SK-N-SH treated with all-trans-retinoic acid at 6 μM for 48 hours (cell line): Measurements from ENCODE around the gene GGA2.

ENCODE experiments used
- ATAC-seq: fragments of 200-7000 bp; cut with Tn5 transposase; 3 replicates; pipeline ENCODE4 v1.9.1; 2020; ENCODE audit warnings: mild to moderate bottlenecking, moderate library complexity
- ARNTL ChIP-seq: fragments of 450-650 bp; formaldehyde crosslinking; IDR thresholded peaks from 2 replicates; pipeline ENCODE4 v1.5.0; 2020; ENCODE audit warnings: low read depth, mild to moderate bottlenecking, moderate library complexity, borderline replicate concordance
- BACH2 ChIP-seq: fragments of 250-450 bp; sonication (Bioruptor Pico); IDR thresholded peaks from 2 replicates; pipeline ENCODE4 v1.9.0; 2021; ENCODE audit warnings: mild to moderate bottlenecking, borderline replicate concordance
- CSDC2 ChIP-seq: fragments of 250-450 bp; sonication (Bioruptor Pico); IDR thresholded peaks from 2 replicates; pipeline ENCODE4 v1.5.0; 2020; ENCODE audit warnings: mild to moderate bottlenecking, moderate library complexity
- ESRRG ChIP-seq: fragments of 250-450 bp; sonication (Bioruptor Pico); IDR thresholded peaks from 2 replicates; pipeline ENCODE4 v1.6.1; 2021; ENCODE audit warnings: mild to moderate bottlenecking
- GLIS3 ChIP-seq: fragments of 250-450 bp; sonication (Bioruptor Pico); IDR thresholded peaks from 2 replicates; pipeline ENCODE4 v1.5.0; 2020; ENCODE audit warnings: mild to moderate bottlenecking, moderate library complexity
- ISL1 ChIP-seq: fragments of 250-450 bp; sonication (Bioruptor Pico); IDR thresholded peaks from 2 replicates; pipeline ENCODE4 v2.1.2; 2022; ENCODE audit warnings: mild to moderate bottlenecking, moderate library complexity
- OSR1 ChIP-seq: fragments of 250-450 bp; sonication (Bioruptor Pico); IDR thresholded peaks from 2 replicates; pipeline ENCODE4 v1.8.0; 2022; ENCODE audit warnings: moderate library complexity, mild to moderate bottlenecking, inconsistent platforms
- POU6F1 ChIP-seq: fragments of 250-450 bp; sonication (Bioruptor Pico); IDR thresholded peaks from 2 replicates; pipeline ENCODE4 v1.8.0; 2021; ENCODE audit warnings: low read depth, mild to moderate bottlenecking, moderate library complexity, borderline replicate concordance
- PPARA ChIP-seq: fragments of 250-450 bp; sonication (Bioruptor Pico); IDR thresholded peaks from 2 replicates; pipeline ENCODE4 v1.5.0; 2020; ENCODE audit warnings: mild to moderate bottlenecking, borderline replicate concordance
- SNAI2 ChIP-seq: fragments of 250-450 bp; sonication (Bioruptor Pico); IDR thresholded peaks from 2 replicates; pipeline ENCODE4 v1.5.0; 2020; ENCODE audit warnings: mild to moderate bottlenecking, moderate library complexity
- TCF4 ChIP-seq: fragments of 250-450 bp; sonication (Bioruptor Pico); IDR thresholded peaks from 2 replicates; pipeline ENCODE4 v1.8.0; 2021; ENCODE audit warnings: mild to moderate bottlenecking, moderate library complexity, borderline replicate concordance
- TOX ChIP-seq: fragments of 250-450 bp; sonication (Bioruptor Pico); IDR thresholded peaks from 2 replicates; pipeline ENCODE4 v1.8.0; 2021; ENCODE audit warnings: mild to moderate bottlenecking, moderate library complexity, borderline replicate concordance
- ZC3H10 ChIP-seq: fragments of 250-450 bp; sonication (Bioruptor Pico); IDR thresholded peaks from 2 replicates; pipeline ENCODE4 v1.5.1; 2021; ENCODE audit warnings: mild to moderate bottlenecking, moderate library complexity
- ZFP3 ChIP-seq: fragments of 250-450 bp; sonication (Bioruptor Pico); IDR thresholded peaks from 2 replicates; pipeline ENCODE4 v1.5.0; 2020; ENCODE audit warnings: mild to moderate bottlenecking, moderate library complexity
- ZNF565 ChIP-seq: fragments of 450-650 bp; formaldehyde crosslinking; conservative IDR thresholded peaks from 2 replicates; pipeline ENCODE4 v1.5.0; 2020; ENCODE audit warnings: low read depth, mild to moderate bottlenecking, moderate library complexity
- ZNF70 ChIP-seq: fragments of 450-650 bp; formaldehyde crosslinking; IDR thresholded peaks from 2 replicates; pipeline ENCODE4 v1.5.0; 2020; ENCODE audit warnings: mild to moderate bottlenecking, moderate library complexity
- ZNF8 ChIP-seq: fragments of 450-650 bp; formaldehyde crosslinking; IDR thresholded peaks from 2 replicates; pipeline ENCODE4 v1.5.0; 2020; ENCODE audit warnings: mild to moderate bottlenecking, moderate library complexity
- TF ChIP-seq, protein P1 (sequence below): fragments of 250-450 bp; sonication (Bioruptor Pico); IDR thresholded peaks from 2 replicates; pipeline ENCODE4 v1.5.0; 2020; ENCODE audit warnings: mild to moderate bottlenecking, moderate library complexity
- TF ChIP-seq, protein P2 (sequence below): fragments of 250-450 bp; sonication (Bioruptor Pico); IDR thresholded peaks from 2 replicates; pipeline ENCODE4 v1.5.1; 2020; ENCODE audit warnings: low read depth, mild to moderate bottlenecking, moderate library complexity
- TF ChIP-seq, protein P3 (sequence below): fragments of 250-450 bp; sonication (Bioruptor Pico); IDR thresholded peaks from 2 replicates; pipeline ENCODE4 v1.5.1; 2021; ENCODE audit warnings: mild to moderate bottlenecking, moderate library complexity

GGA2 gene

DNA sequence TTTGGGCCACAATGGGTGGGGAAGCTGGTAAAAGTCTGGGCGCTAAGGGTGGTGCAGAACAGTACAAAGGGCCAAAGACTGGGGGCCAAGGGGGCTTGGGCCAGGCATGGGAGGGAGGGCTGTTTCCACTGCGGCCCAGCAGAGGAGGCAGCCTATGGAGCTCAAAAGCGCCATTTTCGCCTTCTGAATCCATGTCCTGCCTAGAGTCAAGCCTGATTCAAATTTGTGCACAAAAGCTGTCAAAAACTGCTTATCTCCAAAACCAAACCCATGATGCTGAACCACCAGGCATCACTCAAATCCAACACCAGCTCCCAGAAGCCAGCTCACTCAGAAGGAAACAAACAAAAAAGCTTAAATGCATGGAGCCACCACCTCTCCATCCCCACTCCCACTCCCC lies 73.3 kb downstream of the GGA2 start:
- ATAC-seq = no peak

GRCh38 chr16:23435500-23435899 lies 74.8 kb downstream of the GGA2 start:
- peak; percentile 98 for ATAC-seq
- TF ChIP-seq CSDC2 (CRISPR knock-in tag) (no peak), TOX (CRISPR knock-in tag) (no peak), POU6F1 (CRISPR knock-in tag) (no peak), SNAI2 (CRISPR knock-in tag) (no peak), TCF4 (CRISPR knock-in tag) (no peak), ZNF8 (CRISPR knock-in tag) (no peak), ZC3H10 (CRISPR knock-in tag) (no peak), GLIS3 (no peak), BACH2 (CRISPR knock-in tag) (no peak)
- TF ChIP-seq, protein P1, sequence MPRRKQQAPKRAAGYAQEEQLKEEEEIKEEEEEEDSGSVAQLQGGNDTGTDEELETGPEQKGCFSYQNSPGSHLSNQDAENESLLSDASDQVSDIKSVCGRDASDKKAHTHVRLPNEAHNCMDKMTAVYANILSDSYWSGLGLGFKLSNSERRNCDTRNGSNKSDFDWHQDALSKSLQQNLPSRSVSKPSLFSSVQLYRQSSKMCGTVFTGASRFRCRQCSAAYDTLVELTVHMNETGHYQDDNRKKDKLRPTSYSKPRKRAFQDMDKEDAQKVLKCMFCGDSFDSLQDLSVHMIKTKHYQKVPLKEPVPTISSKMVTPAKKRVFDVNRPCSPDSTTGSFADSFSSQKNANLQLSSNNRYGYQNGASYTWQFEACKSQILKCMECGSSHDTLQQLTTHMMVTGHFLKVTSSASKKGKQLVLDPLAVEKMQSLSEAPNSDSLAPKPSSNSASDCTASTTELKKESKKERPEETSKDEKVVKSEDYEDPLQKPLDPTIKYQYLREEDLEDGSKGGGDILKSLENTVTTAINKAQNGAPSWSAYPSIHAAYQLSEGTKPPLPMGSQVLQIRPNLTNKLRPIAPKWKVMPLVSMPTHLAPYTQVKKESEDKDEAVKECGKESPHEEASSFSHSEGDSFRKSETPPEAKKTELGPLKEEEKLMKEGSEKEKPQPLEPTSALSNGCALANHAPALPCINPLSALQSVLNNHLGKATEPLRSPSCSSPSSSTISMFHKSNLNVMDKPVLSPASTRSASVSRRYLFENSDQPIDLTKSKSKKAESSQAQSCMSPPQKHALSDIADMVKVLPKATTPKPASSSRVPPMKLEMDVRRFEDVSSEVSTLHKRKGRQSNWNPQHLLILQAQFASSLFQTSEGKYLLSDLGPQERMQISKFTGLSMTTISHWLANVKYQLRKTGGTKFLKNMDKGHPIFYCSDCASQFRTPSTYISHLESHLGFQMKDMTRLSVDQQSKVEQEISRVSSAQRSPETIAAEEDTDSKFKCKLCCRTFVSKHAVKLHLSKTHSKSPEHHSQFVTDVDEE (CRISPR knock-in tag) = no peak

More for the DNA sequence above, 73.3 kb downstream of the GGA2 start:
- TF ChIP-seq, protein P2, sequence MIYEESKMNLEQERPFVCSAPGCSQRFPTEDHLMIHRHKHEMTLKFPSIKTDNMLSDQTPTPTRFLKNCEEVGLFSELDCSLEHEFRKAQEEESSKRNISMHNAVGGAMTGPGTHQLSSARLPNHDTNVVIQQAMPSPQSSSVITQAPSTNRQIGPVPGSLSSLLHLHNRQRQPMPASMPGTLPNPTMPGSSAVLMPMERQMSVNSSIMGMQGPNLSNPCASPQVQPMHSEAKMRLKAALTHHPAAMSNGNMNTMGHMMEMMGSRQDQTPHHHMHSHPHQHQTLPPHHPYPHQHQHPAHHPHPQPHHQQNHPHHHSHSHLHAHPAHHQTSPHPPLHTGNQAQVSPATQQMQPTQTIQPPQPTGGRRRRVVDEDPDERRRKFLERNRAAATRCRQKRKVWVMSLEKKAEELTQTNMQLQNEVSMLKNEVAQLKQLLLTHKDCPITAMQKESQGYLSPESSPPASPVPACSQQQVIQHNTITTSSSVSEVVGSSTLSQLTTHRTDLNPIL (CRISPR knock-in tag) = no peak
- TF ChIP-seq ZFP3 (CRISPR knock-in tag) (no peak), ZNF70 (CRISPR knock-in tag) (no peak), CSDC2 (CRISPR knock-in tag) (no peak), BACH2 (CRISPR knock-in tag) (no peak), ZC3H10 (CRISPR knock-in tag) (no peak), ESRRG (CRISPR knock-in tag) (no peak), TOX (CRISPR knock-in tag) (no peak), SNAI2 (CRISPR knock-in tag) (no peak), ARNTL (CRISPR knock-in tag) (no peak), ISL1 (CRISPR knock-in tag) (no peak), PPARA (no peak), TCF4 (CRISPR knock-in tag) (no peak), POU6F1 (CRISPR knock-in tag) (no peak), GLIS3 (no peak), OSR1 (CRISPR knock-in tag) (no peak), ZNF565 (CRISPR knock-in tag) (no peak)
- TF ChIP-seq, protein P1 (CRISPR knock-in tag) = no peak
- TF ChIP-seq, protein P3, sequence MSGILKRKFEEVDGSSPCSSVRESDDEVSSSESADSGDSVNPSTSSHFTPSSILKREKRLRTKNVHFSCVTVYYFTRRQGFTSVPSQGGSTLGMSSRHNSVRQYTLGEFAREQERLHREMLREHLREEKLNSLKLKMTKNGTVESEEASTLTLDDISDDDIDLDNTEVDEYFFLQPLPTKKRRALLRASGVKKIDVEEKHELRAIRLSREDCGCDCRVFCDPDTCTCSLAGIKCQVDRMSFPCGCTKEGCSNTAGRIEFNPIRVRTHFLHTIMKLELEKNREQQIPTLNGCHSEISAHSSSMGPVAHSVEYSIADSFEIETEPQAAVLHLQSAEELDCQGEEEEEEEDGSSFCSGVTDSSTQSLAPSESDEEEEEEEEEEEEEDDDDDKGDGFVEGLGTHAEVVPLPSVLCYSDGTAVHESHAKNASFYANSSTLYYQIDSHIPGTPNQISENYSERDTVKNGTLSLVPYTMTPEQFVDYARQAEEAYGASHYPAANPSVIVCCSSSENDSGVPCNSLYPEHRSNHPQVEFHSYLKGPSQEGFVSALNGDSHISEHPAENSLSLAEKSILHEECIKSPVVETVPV = no peak
